SK-N-SH (cell line): ENCODE data around the gene KRT26.

Experiments
- CHD2 ChIP-seq: fragments of 150-350 bp; IDR thresholded peaks from 2 replicates; pipeline ENCODE4 v1.6.1; 2018; ENCODE audit warnings: low read length; ENCODE audit not compliant: partially characterized antibody
- CTCF ChIP-seq: fragments of 200-600 bp; sonication (generic); IDR thresholded peaks from 2 replicates; pipeline ENCODE4 v1.6.1; 2017; ENCODE audit warnings: antibody characterized with exemption, mild to moderate bottlenecking, moderate library complexity
- EP300 ChIP-seq, 2 experiments: IDR thresholded peaks; 2 replicates each; pipeline versions ENCODE4 v1.4.0 to v1.6.1; 2012; ENCODE audit warnings: borderline replicate concordance in 1 of 2, low read depth in 1 of 2, low read length in 1 of 2
- EZH2phosphoT487 ChIP-seq: fragments of 200-600 bp; sonication (generic); IDR thresholded peaks from 2 replicates; pipeline ENCODE4 v1.6.1; 2017; ENCODE audit warnings: low read depth, mixed run types, mild to moderate bottlenecking, antibody characterized with exemption, moderate library complexity, borderline replicate concordance
- GABPA ChIP-seq: IDR thresholded peaks from 2 replicates; pipeline ENCODE4 v1.4.0; 2012; ENCODE audit warnings: low read depth, mild to moderate bottlenecking
- MAX ChIP-seq: IDR thresholded peaks from 2 replicates; pipeline ENCODE4 v1.4.0; 2012; ENCODE audit warnings: low read depth
- MEF2A ChIP-seq: IDR thresholded peaks from 2 replicates; pipeline ENCODE4 v1.4.0; 2012; ENCODE audit warnings: low read depth, borderline replicate concordance
- MXI1 ChIP-seq: IDR thresholded peaks from 2 replicates; pipeline ENCODE4 v1.6.1; 2012; ENCODE audit warnings: mild to moderate bottlenecking, low read depth, low read length, improper control_type of control experiment
- PBX3 ChIP-seq: IDR thresholded peaks from 2 replicates; pipeline ENCODE4; 2012
- POLR2AphosphoS5 ChIP-seq: IDR thresholded peaks from 2 replicates; pipeline ENCODE4 v1.6.1; 2012; ENCODE audit warnings: low read depth, low read length
- RAD21 ChIP-seq: IDR thresholded peaks from 2 replicates; pipeline ENCODE4 v1.6.1; 2012; ENCODE audit warnings: mild to moderate bottlenecking, low read length
- RXRA ChIP-seq: IDR thresholded peaks from 2 replicates; pipeline ENCODE4 v1.4.0; 2012; ENCODE audit warnings: low read depth, mild to moderate bottlenecking, borderline replicate concordance
- YY1 ChIP-seq: IDR thresholded peaks from 2 replicates; pipeline ENCODE4 v1.4.0; 2012; ENCODE audit warnings: low read depth, mild to moderate bottlenecking

GRCh38 chr17:40801157-40801556 is 29.2 kb upstream of the KRT26 start:
- no peak for TF ChIP-seq RAD21
- TF ChIP-seq CTCF, result no peak
- no peak for TF ChIP-seq RXRA
- no peak for TF ChIP-seq YY1
- no peak for TF ChIP-seq CHD2
- no peak for TF ChIP-seq EZH2phosphoT487
- no peak for TF ChIP-seq MXI1
- no peak for TF ChIP-seq POLR2AphosphoS5
- no peak for TF ChIP-seq EP300 (IDR thresholded peaks at IDR 0.05; ENCODE audit: borderline replicate concordance in 1 of 2, low read depth in 1 of 2, low read length in 1 of 2)
- TF ChIP-seq MAX, result no peak
- no peak for TF ChIP-seq MEF2A
- TF ChIP-seq GABPA, result no peak
- no peak for TF ChIP-seq PBX3
